ENCODE measurements around the gene NIPAL4. TPM values are rescaled to one million over a fixed set of nuclear protein-coding genes. Genes with fewer than 3 reads are reported as not detected.

NIPAL4 gene
- total RNA-seq, 2 experiments from 2014 or later: not detected

DNA sequence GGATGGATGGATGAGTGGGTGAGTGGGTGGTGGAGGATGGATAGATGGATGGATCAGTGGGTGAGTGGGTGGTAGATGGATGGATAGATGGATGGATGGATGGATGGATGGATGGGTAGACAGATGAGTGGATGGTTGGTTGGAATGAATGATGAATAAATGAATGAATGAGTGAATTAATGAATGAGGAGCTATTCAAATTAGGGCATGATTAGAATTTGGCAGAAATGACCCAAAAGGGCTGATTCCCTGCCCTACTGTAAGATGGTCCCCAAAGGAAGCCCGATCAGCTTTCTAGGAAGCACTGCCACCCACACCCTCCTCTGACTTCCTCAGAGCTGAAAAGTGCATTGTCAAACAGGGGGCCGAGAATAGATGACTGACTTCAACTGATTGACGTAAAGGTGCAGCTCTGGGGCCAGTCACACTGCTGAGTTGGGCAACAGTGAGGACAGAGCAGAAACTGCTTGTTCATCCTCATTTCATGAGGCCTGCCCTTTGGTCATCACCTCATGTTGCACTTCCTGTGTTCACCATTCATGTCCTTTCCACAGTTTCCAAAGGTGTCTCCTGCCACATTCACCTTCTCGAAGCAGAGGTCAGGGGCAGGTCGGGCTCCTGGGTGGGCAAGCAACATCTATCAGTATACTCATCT lies 34.3 kb downstream of the NIPAL4 start:
- Histone ChIP-seq H4K20me1 (ENCODE audit: insufficient read depth, low read length) (no peaks in the 10 kb centered on the region), H2AFZ (ENCODE audit: low read length) (no peak overlapping the region), H3K4me1 (ENCODE audit: insufficient read depth, low read length, poor library complexity, severe bottlenecking) (peaks cover 18% of the 10 kb centered on the region), H3K79me2 (ENCODE audit: insufficient read depth, low read depth, low read length) (no peaks in the 10 kb centered on the region), H3K27ac (ENCODE audit: low read depth, low read length, poor library complexity, severe bottlenecking) (no peak overlapping the region), H3K36me3 (ENCODE audit: insufficient read depth, low read length) (peaks cover 48% of the 10 kb centered on the region), H3K9me3 (ENCODE audit: low read length) (no peaks in the 10 kb centered on the region), H3K9me2 (ENCODE audit: insufficient read depth, low read length) (no peaks in the 10 kb centered on the region), H3K4me3 (ENCODE audit: low read depth, low read length, poor library complexity, severe bottlenecking) (no peak overlapping the region), H3K4me2 (ENCODE audit: low read length) (no peak overlapping the region)
- CTCF ChIA-PET (ENCODE audit: unreplicated experiment): no interaction called here
- no peak for DNase-seq (ENCODE audit: low spot score)
- BruUV-seq (replicated peaks): no TSS peak
- intact Hi-C loops (cut with micrococcal nuclease; ENCODE audit: unreplicated experiment): no loop called here
- POLR2A ChIA-PET: no interaction called here
- TF ChIP-seq EZH2phosphoT487 (IDR thresholded peaks at IDR 0.05; ENCODE audit: borderline replicate concordance, low read depth, low read length): no peak
- TF ChIP-seq CTCF (conservative IDR thresholded peaks at IDR 0.05; ENCODE audit: low read length): no peak

DNA sequence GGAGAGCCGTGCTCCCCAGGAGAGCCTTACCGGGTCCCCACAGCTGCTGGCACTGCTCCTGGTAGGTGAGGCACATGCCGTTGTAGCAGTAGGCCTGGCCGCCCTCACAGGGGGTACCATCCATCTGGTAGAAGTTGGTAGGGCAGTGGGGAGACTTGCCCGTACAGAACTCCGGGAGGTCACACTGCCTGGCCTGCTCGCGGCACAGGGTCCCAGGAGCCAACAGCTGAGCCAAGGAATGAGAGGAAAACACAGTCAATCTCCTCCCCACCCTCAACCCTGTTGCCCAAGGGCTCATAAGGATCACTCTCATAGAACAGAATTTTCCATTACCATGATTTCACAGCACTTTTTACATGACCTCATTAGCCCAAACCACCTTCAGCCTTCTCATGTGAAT lies 36.9 kb downstream of the NIPAL4 start:
- TF ChIP-seq CTCF (conservative IDR thresholded peaks at IDR 0.05; ENCODE audit: low read length): no peak
- no peak for TF ChIP-seq EZH2phosphoT487 (IDR thresholded peaks at IDR 0.05; ENCODE audit: borderline replicate concordance, low read depth, low read length)
- no peaks in the 10 kb centered on the region for H3K79me2 ChIP-seq (ENCODE audit: insufficient read depth, low read depth, low read length)
- no TSS peak for BruUV-seq (replicated peaks)
- peaks cover 52% of the 10 kb centered on the region for H3K36me3 ChIP-seq (ENCODE audit: insufficient read depth, low read length)
- no peak overlapping the region for H3K27ac ChIP-seq (ENCODE audit: low read depth, low read length, poor library complexity, severe bottlenecking)
- ChIA-PET CTCF (ENCODE audit: unreplicated experiment) (interaction anchor here (0.9 to 1.7 kb wide), 2 partner anchors 11 to 222 kb away, joined by 3 to 6 read pairs; no protein-coding TSS in a partner anchor), POLR2A (interaction anchor here (0.6 to 3.4 kb wide), 4 partner anchors 11 to 67 kb away, joined by 3 to 29 read pairs (median 3); no protein-coding TSS in a partner anchor)
- H4K20me1 ChIP-seq (ENCODE audit: insufficient read depth, low read length): no peaks in the 10 kb centered on the region
- no peak for DNase-seq (ENCODE audit: low spot score)
- H3K4me2 ChIP-seq (ENCODE audit: low read length): no peak overlapping the region
- peaks cover 43% of the 10 kb centered on the region for H3K4me1 ChIP-seq (ENCODE audit: insufficient read depth, low read length, poor library complexity, severe bottlenecking)
- no peaks in the 10 kb centered on the region for H3K9me2 ChIP-seq (ENCODE audit: insufficient read depth, low read length)
- intact Hi-C loops (cut with micrococcal nuclease; ENCODE audit: unreplicated experiment): no loop called here
- no peak overlapping the region for H3K4me3 ChIP-seq (ENCODE audit: low read depth, low read length, poor library complexity, severe bottlenecking)
- no peak overlapping the region for H2AFZ ChIP-seq (ENCODE audit: low read length)
- H3K9me3 ChIP-seq (ENCODE audit: low read length): no peaks in the 10 kb centered on the region

- no peak for DNase-seq (ENCODE audit: low spot score)
- no peaks in the 10 kb centered on the region for H3K79me2 ChIP-seq (ENCODE audit: insufficient read depth, low read depth, low read length)
- H4K20me1 ChIP-seq (ENCODE audit: insufficient read depth, low read length): no peaks in the 10 kb centered on the region
- ChIA-PET POLR2A (interaction anchor here (0.8 to 3.4 kb wide), 5 partner anchors 11 to 66 kb away, joined by 3 to 32 read pairs (median 6); no protein-coding TSS in a partner anchor), CTCF (ENCODE audit: unreplicated experiment) (no interaction called here)
- no peak overlapping the region for H3K4me2 ChIP-seq (ENCODE audit: low read length)
- H3K9me2 ChIP-seq (ENCODE audit: insufficient read depth, low read length): no peaks in the 10 kb centered on the region
- no TSS peak for BruUV-seq (replicated peaks)
- peaks cover 47% of the 10 kb centered on the region for H3K36me3 ChIP-seq (ENCODE audit: insufficient read depth, low read length)
- H3K27ac ChIP-seq (ENCODE audit: low read depth, low read length, poor library complexity, severe bottlenecking): no peak overlapping the region
- H3K9me3 ChIP-seq (ENCODE audit: low read length): no peaks in the 10 kb centered on the region
- no peak overlapping the region for H2AFZ ChIP-seq (ENCODE audit: low read length)
- no peak overlapping the region for H3K4me3 ChIP-seq (ENCODE audit: low read depth, low read length, poor library complexity, severe bottlenecking)
- intact Hi-C loops (cut with micrococcal nuclease; ENCODE audit: unreplicated experiment): no loop called here
- H3K4me1 ChIP-seq (ENCODE audit: insufficient read depth, low read length, poor library complexity, severe bottlenecking): peaks cover 55% of the 10 kb centered on the region
- TF ChIP-seq CTCF (conservative IDR thresholded peaks at IDR 0.05; ENCODE audit: low read length): no peak
- TF ChIP-seq EZH2phosphoT487 (IDR thresholded peaks at IDR 0.05; ENCODE audit: borderline replicate concordance, low read depth, low read length): no peak
Measured at GRCh38 chr5:157497875-157498611, 38.0 kb downstream of the NIPAL4 start.

All from OCI-LY7 (cell line).